ENCODE data around the gene TMEM232. TPM values are rescaled to one million over a fixed set of nuclear protein-coding genes. Genes with fewer than 3 reads are reported as not detected.

Gene TMEM232
- total RNA-seq, result 1.2 TPM in 1 of 2 replicates, not detected in the other

GRCh38 chr5:110726249-110727024 lies at the start of gene TMEM232:
Gene TMEM232 (minus strand): TSS chr5:110726671. CDS start chr5:110667352, 59,319 bp downstream.

DNA sequence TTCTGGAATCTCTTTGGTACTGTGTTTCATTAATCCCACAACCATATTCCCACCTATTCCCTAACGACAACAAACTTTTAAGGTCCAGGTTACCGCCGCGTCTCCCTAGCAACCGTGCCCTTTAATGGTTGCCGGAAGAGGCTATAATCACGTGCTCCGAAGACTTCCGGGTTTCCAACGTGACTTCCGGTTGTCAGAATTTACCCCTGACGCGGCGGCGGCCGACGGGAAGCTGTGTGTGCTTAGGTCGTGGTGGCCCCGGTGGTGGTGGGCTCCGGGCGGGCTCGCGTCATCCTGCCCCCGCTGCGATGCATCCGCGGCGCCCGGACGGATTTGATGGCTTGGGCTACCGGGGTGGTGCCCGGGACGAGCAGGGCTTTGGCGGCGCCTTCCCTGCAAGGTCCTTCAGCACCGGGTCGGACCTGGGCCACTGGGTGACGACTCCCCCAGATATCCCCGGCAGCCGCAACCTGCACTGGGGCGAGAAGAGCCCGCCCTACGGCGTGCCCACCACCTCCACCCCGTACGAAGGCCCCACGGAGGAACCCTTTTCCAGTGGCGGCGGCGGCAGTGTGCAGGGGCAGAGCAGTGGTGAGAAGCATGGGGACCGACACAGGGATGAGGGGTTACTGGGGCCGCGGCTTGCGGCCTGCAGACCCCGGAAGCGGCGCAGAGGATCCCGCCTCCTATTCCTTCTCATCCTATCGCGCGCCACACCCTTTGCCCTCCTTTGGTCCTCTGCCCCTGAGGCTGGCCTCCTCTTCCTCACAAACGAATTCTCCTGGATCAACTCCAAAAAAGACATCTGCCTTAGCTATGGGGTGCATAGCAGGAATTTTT lies 12.6 kb upstream of the TMEM232 start, which contains the start of gene SLC25A46:
TSS of gene SLC25A46 (plus strand) at position 196 of the 840 bp plus-strand sequence. CDS start at position 309, 113 bp downstream.

Other genes starting within 250 kb of the TMEM232 start
- gene SLC25A46, start 12.3 kb upstream of the TMEM232 start, total RNA-seq, result 61.7 and 66.6 TPM in 2 replicates